ENCODE data around the gene KANSL1.
A peak's percentile ranks its signal among the peaks of the same experiment; 100 is the strongest.
"Not testable (repeated sequence)": the region's sequence is repeated elsewhere in the genome, so short reads cannot be mapped to it uniquely, and the experiment has no call there.

KANSL1 gene

DNA sequence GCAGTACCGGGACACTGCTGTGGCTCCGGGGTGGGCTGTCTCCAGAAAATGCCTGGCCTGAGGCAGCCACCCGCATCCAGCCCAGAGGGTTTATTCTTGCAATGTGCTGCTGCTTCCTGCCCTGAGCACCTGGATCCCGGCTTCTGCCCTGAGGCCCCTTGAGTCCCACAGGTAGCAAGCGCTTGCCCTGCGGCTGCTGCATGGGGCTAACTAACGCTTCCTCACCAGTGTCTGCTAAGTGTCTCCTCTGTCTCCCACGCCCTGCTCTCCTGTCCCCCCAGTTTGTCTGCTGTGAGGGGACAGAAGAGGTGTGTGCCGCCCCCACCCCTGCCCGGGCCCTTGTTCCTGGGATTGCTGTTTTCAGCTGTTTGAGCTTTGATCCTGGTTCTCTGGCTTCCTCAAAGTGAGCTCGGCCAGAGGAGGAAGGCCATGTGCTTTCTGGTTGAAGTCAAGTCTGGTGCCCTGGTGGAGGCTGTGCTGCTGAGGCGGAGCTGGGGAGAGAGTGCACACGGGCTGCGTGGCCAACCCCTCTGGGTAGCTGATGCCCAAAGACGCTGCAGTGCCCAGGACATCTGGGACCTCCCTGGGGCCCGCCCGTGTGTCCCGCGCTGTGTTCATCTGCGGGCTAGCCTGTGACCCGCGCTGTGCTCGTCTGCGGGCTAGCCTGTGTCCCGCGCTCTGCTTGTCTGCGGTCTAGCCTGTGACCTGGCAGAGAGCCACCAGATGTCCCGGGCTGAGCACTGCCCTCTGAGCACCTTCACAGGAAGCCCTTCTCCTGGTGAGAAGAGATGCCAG is 181.3 kb downstream of the KANSL1 start:
- no peak for DNase-seq

DNA sequence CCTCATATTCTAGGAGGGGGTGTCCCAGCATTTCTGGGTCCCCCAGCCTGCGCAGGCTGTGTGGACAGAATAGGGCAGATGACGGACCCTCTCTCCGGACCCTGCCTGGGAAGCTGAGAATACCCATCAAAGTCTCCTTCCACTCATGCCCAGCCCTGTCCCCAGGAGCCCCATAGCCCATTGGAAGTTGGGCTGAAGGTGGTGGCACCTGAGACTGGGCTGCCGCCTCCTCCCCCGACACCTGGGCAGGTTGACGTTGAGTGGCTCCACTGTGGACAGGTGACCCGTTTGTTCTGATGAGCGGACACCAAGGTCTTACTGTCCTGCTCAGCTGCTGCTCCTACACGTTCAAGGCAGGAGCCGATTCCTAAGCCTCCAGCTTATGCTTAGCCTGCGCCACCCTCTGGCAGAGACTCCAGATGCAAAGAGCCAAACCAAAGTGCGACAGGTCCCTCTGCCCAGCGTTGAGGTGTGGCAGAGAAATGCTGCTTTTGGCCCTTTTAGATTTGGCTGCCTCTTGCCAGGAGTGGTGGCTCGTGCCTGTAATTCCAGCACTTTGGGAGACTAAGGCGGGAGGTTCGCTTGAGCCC is 182.5 kb downstream of the KANSL1 start:
- DNase-seq = no peak

DNA sequence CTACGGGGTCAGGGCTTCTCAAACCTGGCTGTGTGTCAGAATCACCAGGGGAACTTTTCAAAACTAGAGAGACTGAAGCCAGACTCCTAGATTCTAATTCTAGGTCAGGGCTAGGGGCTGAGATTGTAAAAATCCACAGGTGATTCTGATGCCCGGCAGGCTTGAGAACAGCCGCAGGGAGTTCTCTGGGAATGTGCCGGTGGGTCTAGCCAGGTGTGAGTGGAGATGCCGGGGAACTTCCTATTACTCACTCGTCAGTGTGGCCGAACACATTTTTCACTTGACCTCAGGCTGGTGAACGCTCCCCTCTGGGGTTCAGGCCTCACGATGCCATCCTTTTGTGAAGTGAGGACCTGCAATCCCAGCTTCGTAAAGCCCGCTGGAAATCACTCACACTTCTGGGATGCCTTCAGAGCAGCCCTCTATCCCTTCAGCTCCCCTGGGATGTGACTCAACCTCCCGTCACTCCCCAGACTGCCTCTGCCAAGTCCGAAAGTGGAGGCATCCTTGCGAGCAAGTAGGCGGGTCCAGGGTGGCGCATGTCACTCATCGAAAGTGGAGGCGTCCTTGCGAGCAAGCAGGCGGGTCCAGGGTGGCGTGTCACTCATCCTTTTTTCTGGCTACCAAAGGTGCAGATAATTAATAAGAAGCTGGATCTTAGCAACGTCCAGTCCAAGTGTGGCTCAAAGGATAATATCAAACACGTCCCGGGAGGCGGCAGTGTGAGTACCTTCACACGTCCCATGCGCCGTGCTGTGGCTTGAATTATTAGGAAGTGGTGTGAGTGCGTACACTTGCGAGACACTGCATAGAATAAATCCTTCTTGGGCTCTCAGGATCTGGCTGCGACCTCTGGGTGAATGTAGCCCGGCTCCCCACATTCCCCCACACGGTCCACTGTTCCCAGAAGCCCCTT is 183.3 kb downstream of the KANSL1 start:
- peak; percentile 83 for DNase-seq

GRCh38 chr17:46008591-46008990 is 184.6 kb downstream of the KANSL1 start:
- DNase-seq = no peak

DNA sequence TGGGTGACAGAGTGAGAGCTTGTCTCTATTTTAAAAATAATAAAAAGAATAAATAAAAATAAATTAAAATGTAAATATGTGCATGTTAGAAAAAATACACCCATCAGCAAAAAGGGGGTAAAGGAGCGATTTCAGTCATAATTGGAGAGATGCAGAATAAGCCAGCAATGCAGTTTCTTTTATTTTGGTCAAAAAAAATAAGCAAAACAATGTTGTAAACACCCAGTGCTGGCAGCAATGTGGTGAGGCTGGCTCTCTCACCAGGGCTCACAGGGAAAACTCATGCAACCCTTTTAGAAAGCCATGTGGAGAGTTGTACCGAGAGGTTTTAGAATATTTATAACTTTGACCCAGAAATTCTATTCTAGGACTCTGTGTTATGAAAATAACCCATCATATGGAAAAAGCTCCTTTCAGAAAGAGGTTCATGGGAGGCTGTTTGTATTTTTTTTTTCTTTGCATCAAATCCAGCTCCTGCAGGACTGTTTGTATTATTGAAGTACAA is 185.7 kb downstream of the KANSL1 start:
- DNase-seq = no peak

DNA sequence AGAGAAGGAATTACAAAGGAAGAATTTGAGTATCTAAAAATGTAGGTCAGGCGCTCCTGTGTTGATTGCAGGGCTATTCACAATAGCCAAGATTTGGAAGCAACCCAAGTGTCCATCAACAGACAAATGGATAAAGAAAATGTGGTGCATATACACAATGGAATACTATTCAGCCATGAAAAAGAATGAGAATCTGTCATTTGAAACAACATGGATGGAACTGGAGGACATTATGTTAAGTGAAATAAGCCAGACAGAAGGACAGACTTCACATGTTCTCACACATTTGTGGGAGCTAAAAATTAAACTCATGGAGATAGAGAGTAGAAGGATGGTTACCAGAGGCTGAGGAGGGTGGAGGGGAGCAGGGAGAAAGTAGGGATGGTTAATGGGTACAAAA is 187.1 kb downstream of the KANSL1 start:
- not testable (repeated sequence) for DNase-seq

DNA sequence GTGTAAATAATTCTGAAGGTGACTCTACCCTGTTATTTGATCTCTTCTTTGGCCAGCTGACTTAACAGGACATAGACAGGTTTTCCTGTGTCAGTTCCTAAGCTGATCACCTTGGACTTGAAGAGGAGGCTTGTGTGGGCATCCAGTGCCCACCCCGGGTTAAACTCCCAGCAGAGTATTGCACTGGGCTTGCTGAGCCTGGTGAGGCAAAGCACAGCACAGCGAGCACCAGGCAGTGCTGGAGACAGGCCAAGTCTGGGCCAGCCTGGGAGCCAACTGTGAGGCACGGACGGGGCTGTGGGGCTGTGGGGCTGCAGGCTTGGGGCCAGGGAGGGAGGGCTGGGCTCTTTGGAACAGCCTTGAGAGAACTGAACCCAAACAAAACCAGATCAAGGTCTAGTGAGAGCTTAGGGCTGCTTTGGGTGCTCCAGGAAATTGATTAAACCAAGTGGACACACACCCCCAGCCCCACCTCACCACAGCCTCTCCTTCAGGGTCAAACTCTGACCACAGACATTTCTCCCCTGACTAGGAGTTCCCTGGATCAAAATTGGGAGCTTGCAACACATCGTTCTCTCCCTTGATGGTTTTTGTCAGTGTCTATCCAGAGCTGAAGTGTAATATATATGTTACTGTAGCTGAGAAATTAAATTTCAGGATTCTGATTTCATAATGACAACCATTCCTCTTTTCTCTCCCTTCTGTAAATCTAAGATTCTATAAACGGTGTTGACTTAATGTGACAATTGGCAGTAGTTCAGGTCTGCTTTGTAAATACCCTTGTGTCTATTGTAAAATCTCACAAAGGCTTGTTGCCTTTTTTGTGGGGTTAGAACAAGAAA is 189.1 kb downstream of the KANSL1 start:
- DNase-seq = no peak

DNA sequence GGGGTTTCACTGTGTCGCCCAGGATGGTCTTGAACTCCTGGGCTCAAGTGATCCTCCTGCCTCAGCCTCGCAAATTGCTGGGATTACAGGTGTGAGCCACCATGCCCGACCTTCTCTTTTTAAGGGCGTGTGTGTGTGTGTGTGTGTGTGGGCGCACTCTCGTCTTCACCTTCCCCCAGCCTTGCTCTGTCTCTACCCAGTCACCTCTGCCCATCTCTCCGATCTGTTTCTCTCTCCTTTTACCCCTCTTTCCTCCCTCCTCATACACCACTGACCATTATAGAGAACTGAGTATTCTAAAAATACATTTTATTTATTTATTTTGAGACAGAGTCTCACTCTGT is 190.3 kb downstream of the KANSL1 start:
- no peak for DNase-seq

GRCh38 chr17:46002311-46002972 is 190.8 kb downstream of the KANSL1 start:
- DNase-seq = peak; percentile 58

DNA sequence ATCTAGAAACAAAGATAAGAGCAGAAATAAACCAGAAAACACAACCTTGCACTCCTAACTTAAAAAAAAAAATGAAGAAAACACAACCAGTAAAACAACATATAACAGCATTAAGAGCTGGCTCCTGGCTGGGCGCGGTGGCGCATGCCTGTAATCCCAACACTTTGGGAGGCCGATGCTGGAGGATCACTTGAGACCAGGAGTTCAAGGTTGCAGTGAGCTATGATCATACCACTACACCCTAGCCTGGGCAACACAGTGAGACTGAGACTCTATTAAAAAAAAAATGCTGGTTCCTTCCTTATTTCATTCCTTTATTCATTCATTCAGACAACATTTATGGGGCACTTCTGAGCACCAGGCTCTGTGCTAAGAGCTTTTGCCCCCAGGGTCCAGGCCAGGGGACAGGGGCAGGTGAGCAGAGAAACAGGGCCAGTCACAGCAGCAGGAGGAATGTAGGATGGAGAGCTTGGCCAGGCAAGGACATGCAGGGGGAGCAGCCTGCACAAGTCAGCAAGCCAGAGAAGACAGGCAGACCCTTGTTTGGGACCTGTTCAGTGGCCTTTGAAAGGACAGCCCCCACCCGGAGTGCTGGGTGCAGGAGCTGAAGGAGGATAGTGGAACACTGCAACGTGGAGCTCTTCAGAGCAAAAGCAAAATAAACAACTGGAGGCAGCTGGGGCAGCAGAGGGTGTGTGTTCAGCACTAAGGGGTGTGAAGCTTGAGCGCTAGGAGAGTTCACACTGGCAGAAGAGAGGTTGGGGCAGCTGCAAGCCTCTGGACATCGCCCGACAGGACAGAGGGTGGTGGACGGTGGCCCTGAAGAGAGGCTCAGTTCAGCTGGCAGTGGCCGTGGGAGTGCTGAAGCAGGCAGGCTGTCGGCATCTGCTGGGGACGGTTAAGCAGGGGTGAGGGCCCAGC is 191.6 kb downstream of the KANSL1 start:
- DNase-seq = no peak

DNA sequence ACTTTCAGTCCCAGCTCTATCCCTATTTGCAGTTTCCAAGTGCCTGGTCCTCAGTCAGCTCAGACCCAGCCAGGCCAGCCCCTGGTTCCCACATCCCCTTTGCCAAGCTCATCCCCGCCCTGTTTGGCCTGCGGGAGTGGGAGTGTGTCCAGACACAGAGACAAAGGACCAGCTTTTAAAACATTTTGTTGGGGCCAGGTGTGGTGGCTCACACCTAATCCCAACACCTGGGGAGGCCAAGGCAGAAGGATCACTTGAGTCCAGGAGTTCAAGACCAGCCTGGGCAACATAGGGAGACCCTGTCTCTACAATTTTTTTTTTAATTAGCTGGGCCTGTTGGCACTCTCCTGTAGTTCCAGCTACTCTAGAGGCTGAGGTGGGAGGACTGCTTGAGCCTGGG is 192.5 kb downstream of the KANSL1 start:
- DNase-seq = no peak

GRCh38 chr17:46000292-46000691 is 192.9 kb downstream of the KANSL1 start:
- no peak for DNase-seq

DNA sequence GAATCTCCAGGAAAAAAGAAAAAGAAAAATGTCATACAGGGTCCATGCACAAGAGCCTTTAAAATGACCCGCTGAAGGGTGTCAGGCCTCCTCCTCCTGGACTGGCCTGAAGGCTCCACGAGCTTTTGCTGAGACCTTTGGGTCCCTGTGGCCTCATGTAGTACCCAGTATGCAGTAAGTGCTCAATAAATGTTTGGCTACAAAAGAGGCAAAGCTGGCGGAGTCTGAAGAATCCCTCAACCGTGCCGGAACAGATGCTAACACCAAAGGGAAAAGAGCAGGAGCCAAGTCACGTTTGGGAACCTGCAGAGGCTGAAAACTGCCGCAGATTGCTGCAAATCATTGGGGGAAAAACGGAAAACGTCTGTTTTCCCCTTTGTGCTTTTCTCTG is 193.3 kb downstream of the KANSL1 start:
- DNase-seq = no peak

DNA sequence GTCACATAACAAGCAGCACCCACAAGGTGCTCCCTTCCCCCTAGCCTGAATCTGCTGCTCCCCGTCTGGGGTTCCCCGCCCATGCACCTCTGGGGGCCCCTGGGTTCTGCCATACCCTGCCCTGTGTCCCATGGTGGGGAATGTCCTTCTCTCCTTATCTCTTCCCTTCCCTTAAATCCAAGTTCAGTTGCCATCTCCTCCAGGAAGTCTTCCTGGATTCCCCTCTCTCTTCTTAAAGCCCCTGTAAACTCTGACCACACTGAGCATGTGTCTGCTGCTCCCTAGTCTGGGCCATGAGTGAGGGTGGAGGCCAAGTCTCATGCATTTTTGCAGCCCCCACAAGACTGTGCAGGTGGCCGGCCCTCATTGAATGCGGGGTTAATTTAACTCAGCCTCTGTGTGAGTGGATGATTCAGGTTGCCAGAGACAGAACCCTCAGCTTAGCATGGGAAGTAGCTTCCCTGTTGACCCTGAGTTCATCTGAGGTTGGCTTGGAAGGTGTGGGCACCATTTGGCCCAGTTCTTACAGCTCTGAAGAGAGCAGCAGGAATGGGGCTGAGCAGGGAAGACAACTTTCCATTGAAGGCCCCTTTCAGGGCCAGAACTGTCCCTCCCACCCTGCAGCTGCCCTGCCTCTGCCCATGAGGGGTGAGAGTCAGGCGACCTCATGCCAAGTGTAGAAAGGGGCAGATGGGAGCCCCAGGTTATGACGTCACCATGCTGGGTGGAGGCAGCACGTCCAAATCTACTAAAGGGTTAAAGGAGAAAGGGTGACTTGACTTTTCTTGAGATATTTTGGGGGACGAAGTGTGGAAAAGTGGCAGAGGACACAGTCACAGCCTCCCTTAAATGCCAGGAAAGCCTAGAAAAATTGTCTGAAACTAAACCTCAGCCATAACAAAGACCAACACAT is 194.0 kb downstream of the KANSL1 start, which contains the start of gene STH:
Gene STH, plus strand, starts transcription at position 264 of the 913 bp plus-strand sequence. Its CDS starts 30 bp downstream, at position 294.
- no peak for DNase-seq

DNA sequence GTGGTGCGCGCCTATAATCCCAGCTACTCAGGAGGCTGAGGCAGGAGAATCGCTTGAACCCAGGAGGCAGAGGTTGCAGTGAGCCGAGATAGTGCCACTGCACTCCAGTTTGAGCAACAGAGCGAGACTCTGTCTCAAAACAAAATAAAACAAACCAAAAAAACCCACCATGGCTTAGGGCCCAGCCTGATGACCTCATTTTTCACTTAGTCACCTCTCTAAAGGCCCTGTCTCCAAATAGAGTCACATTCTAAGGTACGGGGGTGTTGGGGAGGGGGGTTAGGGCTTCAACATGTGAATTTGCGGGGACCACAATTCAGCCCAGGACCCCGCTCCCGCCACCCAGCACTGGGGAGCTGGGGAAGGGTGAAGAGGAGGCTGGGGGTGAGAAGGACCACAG is 195.6 kb downstream of the KANSL1 start:
- DNase-seq = peak; percentile 31

DNA sequence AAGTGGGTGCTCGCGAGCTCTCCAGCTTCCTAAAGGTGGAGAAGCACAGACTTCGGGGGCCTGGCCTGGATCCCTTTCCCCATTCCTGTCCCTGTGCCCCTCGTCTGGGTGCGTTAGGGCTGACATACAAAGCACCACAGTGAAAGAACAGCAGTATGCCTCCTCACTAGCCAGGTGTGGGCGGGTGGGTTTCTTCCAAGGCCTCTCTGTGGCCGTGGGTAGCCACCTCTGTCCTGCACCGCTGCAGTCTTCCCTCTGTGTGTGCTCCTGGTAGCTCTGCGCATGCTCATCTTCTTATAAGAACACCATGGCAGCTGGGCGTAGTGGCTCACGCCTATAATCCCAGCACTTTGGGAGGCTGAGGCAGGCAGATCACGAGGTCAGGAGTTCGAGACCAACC is 196.1 kb downstream of the KANSL1 start:
- DNase-seq = no peak

DNA sequence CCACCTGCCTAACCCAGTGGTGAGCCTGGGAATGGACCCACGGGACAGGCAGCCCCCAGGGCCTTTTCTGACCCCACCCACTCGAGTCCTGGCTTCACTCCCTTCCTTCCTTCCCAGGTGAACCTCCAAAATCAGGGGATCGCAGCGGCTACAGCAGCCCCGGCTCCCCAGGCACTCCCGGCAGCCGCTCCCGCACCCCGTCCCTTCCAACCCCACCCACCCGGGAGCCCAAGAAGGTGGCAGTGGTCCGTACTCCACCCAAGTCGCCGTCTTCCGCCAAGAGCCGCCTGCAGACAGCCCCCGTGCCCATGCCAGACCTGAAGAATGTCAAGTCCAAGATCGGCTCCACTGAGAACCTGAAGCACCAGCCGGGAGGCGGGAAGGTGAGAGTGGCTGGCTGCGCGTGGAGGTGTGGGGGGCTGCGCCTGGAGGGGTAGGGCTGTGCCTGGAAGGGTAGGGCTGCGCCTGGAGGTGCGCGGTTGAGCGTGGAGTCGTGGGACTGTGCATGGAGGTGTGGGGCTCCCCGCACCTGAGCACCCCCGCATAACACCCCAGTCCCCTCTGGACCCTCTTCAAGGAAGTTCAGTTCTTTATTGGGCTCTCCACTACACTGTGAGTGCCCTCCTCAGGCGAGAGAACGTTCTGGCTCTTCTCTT is 196.8 kb downstream of the KANSL1 start:
- no peak for DNase-seq

- DNase-seq = no peak
Measured at GRCh38 chr17:45995627-45996270, 197.5 kb downstream of the KANSL1 start.

- DNase-seq = no peak
Measured at GRCh38 chr17:45994987-45995386, 198.2 kb downstream of the KANSL1 start.
